Lung microvascular endothelial cell (primary cell): ENCODE measurements around the gene SMAD4. TPM values are rescaled to one million over a fixed set of nuclear protein-coding genes. Genes with fewer than 3 reads are reported as not detected.

Source experiments
- DNase-seq, 2 donors: peaks; one replicate each; pipeline versions ENCODE4 v3.0.0 to v3.0.0-alpha.2; 2010; ENCODE audit warnings: low read depth in 2 of 2
- total RNA-seq: library from RNA; depleted of rRNA; stranded (reverse); fragments of >200 nt; gene quantifications from 2 replicates; pipeline ENCODE4 v1.2.1, GENCODE V29; 2014

The SMAD4 gene
- total RNA-seq, 1 donor from 2014 or later: 46.4 TPM

DNA sequence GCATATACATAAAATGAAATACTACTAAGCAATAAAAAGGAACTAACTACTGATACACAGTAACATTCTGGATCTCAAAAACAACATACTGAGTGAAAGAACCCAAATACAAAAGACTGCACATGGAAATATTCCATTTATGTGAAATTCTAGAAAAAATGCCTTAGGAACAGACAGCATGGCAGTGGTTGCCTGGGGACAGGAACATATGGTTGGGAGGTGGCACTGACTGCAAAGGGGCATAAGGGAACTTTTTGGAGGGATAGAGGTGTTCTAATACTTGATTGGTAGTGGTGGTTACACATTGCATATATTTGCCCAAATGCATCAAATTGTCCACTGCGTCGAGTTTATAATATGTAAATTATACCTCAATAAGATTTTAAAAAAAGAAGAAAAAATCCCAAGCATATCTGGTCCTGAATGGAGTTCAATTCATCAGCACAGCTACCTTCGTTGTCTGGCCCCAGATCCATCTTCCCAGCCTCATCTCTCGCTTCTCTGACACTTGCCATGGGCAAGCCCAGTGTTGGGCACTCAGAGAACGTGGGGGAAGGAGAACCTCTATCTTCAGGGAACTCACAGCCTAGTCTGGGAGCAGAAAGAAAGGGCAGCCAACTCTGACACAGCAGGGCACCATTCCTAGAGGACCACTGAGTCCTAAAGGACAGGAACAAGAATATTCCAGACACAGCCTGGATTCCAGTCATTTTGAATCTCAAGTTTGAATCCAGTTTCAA lies 8.6 kb upstream of the SMAD4 start:
- no peak for DNase-seq

DNA sequence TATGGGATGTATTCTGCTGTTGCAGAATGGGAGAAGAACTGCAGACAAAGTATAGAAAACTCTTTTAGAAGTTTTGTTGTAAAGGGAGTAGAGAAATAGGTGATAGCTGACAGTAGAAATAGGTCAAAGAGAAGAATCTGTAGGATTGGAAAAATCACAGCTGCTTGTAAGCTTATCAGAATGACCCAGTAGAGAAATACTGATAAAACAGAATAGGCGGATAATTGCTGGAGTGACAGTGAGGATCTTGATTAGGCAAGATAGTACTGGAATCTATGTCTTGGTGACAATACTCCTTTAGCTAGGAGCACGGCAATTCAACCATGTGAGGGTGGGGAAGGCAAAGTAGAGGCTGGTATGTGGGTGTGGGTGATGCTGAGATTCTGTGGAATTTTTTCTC lies 4.5 kb upstream of the SMAD4 start:
- DNase-seq: no peak

DNA sequence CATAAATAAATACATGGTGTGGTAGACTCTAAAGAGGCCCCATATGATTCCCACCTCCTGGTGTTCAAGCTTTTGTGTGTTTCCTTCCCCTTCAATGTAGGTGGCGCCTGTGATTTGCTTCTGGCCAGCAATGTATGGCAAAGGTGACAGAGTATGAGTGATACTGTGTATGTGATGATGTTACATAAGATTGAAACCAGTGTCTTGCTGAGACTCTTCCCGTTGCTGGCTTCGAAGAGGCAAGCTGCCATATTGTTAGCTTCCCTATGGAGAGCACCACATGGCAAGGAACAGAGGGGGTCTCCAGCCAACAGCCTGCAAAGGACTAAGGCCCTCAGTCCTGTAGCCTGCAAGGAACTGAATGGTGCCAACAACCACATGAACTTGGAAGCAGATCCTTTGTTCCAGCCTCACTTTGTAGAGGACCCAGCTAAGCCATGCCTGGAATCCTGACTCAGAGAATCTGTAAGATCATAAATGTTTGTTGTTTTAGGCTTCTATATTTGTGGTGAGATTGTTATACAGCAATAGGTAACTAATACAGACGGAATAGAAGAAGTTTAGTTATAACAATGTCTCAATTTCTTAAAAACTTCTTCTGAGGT lies 1.7 kb upstream of the SMAD4 start:
- DNase-seq: peak in 1 of 2 donors; percentile 13

DNA sequence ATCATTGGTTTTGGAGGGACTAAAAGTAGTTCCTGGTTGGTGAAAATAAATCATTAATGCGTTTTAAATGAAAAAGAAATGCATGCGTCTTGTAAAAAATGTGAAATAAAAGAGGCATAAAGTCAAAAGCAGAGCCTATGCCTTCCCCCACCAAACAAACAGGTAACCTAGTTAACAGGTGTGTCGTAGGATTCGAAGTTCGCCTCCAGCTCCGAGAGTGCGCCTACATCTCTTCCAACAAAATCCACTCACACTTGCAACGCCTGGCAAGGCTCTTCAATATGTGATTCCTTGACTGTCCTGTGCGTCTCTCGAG lies 677 bp upstream of the SMAD4 start:
- DNase-seq: no peak

DNA sequence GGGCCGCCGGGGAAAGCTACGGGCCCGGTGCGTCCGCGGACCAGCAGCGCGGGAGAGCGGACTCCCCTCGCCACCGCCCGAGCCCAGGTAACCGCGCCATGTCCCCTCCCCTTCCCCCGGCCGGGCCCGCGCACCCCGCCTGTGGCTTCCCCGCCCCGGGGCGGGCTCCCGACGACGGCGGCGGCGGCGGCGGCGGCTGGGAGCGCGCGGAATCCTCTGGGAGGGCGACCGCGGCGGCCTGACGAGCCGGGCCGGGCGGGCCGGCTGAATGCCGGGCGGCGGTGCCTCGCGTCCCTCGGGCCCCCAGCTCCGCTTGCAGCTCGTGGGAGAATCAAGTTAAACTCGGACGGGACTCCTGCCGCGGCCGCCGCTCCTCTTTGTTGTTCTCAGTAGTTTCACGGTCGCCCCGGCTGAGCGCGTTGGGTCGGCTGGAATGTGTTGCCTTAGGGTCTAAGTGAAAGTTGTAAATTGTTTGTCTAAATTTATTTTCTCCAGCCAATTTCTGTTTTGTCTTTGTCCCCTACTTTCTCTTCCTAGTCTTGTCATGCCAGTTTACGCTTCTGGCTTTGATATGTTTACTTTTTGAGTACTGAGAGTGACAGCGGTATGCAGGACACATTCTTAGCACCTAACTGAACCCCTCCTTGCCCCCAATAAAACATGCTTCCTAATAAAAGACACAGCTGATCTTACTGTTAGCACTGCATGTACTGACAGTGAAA lies 685 bp downstream of the SMAD4 start:
- DNase-seq: peak; percentile 62 to 76

DNA sequence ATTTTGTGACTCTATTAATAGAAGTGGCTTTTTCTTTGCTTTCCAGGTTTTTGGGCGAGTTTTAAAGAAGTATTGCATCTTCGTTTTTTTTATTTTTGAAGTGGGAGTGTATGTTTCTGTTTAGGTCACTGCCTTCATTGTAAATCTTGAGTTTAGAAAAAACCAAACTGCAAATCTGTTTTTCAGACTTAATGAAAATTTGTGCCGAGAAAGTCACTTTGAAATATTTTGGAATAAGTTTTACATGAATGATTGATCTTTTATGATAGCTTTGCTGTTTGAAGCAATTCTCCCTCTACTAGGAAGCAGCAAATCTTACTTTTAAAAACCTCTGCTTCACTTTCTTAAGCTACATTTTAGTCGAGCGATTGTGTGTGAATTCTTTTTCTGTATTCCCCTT lies 2.2 kb downstream of the SMAD4 start:
- no peak for DNase-seq

DNA sequence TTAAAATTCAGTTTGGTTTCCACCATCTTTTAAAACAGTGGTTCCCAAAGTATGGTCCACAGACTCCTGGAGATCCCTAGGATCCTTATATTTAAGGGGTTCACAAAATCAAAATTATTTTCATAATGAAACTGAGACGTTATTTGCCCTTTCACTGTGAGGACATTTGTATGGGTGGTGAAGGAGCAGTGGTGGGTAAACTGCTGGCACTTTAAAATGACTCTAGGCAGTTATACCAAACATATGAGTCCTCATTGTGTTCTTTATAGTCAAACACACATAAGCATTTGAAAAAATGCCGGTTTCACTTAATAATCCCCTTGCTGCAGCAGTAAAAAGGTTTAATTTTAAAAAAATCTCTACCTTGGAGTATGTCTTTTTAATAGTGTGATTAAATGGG lies 7.2 kb downstream of the SMAD4 start:
- DNase-seq: no peak

DNA sequence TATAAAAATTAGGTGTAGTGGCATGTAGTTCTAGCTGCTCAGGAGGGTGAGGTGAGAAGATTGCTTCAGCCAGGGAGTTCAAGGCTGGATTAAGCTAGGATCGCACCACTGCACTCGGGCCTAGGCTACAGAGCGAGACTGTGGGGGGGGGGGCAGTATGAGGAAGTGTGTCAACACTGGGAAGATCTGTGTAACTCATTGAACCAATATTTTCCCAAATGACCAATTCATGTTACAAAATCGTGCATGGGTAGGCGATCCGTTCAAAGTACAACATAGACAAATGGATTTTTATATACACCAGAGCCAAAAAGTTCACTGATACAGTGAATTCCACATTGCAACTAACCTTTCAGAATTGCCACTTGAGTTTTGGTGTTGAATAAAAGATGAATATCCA lies 8.1 kb downstream of the SMAD4 start:
- no peak for DNase-seq

DNA sequence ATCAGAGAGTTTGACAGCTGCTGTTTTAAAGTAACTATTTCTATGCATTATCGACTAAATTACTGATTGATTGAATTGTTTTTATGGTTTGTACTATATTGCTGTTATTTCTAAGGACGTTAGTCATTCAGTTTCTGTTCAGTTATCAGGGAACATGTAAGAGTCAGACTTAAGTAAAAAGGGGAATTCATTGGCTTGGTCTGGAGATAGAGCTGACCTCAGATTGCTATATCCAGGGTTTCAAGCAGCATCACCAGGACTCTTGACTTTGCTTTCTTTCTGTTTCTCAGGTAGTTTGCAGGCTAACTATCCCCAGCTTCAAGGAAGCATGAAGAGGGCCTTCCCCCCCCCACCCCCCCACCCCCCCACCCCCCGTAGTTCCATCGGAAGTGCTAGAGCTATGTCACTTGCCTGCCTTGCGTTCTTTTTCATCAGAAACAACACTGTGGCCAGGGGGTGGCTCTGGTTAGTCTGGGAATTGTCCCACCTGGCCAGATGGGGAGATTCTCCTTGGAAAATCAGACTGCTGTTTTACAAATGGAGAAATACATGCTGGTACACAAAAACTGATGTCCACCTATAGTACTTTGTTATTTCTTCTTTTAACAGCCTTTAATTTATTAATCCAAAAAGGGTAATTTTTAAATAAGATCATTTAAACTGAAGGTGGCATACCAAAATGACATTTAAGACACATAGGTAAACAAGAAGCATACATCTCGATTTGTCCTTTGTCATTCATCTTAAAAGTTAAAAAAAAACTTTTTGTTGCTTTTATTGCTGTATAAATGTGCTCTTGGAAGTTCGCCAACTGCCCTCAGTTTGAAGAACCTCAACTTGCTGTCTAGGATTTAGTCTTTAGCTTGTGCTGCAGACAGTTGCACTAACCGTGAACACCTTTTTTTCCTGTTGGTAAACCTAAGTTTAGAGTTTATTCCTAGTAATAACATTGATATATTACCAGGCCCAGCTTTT lies 9.4 kb downstream of the SMAD4 start:
- DNase-seq: peak; percentile 11 to 26

DNA sequence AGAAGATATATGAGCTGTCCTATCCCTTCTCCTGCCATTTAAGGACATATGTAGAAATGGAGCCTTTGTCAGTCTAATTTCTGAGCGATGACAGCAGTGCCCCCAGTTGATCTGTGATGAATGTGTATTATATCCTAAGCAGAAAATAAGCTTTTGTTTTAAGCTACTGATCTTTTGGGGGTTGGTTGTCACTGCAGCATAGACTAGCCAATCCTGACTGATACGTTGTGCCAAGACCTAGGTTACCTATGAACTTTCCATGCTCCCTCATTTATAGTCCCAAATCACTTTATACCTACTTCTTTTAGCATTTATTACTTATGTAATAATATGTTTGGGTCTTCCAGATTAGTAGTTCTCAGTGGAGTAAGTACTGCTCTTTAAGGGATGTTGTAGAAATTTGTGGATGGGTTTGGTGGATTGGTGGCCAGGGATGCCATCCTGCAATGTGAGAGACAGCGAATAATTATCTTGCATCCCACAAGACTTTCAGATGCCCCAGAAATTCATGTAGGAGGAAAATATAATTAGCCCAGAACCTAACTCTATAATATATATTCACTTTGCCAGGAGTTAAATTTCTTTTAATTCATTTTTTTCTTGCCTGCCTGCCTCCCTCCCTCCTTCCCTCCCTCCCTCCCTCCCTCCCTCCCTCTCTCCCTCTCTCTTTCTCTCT lies 11.8 kb downstream of the SMAD4 start:
- no peak for DNase-seq

DNA sequence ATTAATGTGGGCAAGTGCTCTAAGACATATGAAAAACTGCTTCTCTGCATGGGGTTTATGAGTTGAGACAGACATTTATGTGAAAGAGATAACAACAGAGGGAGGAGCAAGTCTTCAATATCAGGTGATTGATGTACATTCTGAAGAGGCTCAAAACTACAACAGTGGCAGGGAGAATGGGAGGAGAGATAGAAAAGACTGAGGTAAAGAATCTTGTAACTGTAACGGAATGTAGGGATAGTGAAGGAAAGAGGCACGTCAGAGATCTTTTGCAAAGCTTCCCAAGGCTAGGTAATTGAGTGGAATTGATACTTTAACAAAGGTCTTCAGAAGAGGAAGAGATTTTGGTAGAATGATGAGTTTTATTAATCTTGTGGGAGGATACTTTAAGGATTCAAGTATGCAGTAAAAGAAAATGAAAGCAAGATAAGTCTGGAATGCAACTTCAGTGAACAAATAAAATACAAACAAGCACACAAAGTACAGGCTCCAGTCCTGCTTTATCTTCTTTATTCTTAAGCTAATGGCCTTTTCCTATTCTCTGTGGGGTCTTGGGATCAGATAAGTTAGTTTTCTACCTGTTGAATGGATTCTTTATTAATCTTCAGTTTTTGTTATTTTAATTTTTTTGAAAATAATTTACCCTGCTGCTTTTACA lies 15.0 kb downstream of the SMAD4 start:
- DNase-seq: no peak

DNA sequence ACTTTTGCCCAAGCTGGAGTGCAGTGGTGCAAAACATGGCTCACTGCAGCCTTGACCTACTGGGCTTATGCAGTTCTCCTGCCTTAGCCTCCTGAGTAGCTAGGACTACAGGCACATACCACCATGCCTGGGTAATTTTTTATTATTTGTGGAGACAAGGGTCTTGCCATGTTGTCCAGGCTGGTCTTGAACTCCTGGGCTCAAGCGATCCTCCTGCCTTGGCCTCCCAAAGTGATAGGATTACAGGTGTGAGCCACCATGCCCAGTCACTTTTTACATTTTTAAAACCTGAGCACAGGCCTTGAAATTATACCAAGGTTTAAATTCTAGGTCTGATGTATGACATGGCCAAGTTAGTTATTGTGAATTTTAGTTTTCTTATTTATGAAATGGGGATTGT lies 18.2 kb downstream of the SMAD4 start:
- DNase-seq: no peak

DNA sequence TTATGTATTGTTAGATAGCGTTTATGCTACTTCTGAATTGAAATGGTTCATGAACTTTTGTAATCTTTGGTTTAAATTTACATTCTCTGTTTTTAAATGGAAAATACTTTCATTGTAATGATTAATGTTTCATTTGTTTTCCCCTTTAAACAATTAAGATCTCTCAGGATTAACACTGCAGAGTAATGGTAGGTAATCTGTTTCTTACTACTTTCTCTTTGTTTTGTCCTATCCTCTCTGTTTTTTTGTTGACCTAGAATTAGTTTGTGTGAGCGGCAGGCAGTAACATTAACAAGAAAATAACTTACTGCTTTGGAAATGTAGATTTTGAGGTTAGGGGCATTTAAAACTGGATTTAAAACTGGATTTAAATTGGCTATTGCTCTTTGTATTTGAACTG lies 19.1 kb downstream of the SMAD4 start:
- no peak for DNase-seq

DNA sequence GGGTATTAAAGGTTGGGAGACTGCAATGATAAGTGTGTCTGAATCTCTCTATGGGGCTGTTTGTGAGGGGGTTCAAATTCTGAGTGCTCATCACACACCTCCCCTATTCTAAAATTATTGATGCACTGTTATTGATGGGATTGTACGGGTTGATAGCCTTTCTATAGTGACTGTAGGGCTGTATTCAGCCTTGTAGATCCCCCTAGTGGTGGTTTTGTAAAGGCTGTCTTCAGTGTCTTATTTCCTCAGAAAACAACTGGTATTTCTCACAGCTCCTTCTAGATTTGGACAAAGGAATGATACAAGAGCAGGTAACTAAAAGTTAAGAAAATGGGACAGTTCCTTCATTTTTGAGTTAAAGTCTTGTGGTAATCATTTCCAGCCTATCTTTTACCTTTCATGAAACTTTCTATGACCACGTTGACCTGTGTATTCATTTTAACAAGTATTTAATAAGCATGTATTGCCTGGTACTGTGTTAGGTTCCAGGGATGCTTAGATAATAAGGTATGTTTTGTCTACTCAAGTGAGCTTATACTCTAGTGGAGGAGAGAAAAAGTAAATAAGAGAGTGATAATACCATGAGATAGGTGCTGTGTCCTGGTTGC lies 21.2 kb downstream of the SMAD4 start:
- DNase-seq: peak; percentile 61 to 70

DNA sequence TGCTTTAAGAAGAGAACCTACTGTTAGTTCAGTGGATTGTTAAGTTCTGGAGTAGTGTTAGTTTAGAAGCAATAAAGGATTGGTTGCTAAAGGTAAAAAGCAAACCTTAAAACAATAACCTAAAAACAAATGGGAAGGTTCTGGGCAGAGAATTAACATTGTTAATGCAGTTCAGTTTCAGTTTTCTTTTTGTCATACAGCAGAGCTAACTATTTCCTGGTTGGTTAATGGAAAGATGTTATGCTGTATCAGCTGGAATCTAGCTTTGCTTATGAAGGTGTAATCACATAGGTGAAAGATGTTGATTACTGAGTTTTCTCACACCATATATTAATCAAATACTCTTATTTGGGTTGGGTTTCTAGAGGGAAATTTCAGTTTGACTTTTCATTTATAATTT lies 23.8 kb downstream of the SMAD4 start:
- DNase-seq: peak; percentile 31 to 68

DNA sequence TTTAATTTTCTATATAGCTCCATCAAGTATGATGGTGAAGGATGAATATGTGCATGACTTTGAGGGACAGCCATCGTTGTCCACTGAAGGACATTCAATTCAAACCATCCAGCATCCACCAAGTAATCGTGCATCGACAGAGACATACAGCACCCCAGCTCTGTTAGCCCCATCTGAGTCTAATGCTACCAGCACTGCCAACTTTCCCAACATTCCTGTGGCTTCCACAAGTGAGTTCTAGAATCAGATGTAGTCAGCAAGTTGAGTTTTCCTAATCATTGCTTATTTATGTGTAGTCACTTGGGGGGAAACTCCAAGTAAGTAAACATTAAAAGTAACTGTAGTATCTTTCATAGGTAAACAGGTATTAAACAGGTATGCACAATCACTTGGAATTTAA lies 24.8 kb downstream of the SMAD4 start:
- DNase-seq: no peak

DNA sequence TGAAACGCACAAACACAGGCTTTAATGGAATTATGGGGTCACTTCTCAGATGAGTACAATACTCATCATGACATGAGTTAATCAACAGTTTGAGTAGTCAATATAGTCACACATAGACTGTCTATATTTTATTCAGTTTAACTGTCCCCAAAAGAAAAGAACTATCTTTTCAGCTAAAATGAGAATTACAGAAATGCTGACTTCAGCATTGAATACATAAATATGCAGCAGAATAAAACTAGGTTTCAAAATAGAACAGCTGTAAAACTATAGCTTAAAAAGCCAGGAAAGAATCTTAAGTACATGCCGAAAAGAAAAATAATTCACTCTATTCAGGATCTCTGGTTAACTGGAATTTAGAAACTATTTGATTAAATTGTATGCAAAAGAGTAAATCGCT lies 30.0 kb downstream of the SMAD4 start:
- no peak for DNase-seq

DNA sequence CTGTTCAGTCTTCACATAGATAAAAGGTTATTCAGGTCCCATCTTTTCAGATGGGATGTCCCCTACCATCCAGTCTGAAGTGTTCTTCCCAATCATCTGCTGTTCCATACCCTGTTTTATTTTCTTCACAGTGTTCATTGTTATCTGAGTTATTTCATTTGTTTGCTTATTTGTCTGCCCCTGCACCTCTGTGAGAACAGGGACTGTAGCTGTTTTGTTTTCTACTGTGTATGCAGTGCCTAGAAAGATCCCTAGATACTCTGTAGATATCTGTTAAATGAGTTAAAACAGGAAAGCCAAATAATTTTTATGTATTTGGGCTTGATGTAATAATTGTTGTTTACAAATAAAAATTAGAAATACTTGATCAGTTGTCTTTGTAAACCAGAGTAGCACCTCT lies 34.2 kb downstream of the SMAD4 start:
- DNase-seq: no peak

DNA sequence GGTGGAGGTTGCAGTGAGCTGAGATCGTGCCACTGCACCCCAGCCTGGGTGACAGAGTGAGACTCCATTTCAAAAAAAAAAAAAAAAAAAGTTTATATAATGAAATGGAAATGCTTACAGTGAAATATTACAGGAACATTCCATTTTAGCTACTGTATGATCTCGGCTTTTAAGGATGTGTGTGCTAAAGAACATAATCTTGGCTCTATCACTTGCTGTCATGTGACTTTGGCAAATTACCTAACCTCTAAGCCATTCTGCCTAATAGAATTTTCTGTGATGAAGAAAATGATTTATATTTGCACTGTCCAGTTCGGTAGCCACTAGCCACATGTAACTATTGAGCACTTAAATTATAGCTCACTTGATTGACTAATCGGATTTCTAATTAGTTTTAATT lies 36.3 kb downstream of the SMAD4 start:
- no peak for DNase-seq

DNA sequence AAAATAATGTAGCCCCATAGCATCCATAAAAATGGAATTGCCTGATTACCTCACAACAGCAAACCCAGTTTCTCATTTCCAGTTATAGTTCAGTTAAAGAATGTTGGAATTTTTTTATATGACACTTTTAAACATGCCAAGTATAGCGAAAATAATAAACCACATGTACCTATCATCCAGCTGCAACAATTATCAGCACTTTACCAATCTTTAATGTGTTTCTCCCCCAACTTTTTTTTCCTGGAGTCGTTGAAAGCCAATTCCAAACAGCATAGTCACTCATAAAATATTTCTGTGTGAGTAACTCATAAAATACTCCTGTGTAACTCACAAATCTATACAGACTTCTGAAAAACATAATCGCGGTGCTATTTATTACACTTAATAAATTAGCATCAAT lies 38.1 kb downstream of the SMAD4 start:
- DNase-seq: no peak
